HG03159 (cell line): ENCODE measurements around the gene ASCL2.
"Not testable (repeated sequence)": the region's sequence is repeated elsewhere in the genome, so short reads cannot be mapped to it uniquely, and the experiment has no call there.

ENCODE experiments used
- ATAC-seq: cut with Tn5 transposase; IDR thresholded peaks from one replicate; pipeline ENCODE4 v1.9.1; 2021; ENCODE audit warnings: mild to moderate bottlenecking, moderate library complexity; ENCODE audit not compliant: unreplicated experiment

ASCL2 gene

DNA sequence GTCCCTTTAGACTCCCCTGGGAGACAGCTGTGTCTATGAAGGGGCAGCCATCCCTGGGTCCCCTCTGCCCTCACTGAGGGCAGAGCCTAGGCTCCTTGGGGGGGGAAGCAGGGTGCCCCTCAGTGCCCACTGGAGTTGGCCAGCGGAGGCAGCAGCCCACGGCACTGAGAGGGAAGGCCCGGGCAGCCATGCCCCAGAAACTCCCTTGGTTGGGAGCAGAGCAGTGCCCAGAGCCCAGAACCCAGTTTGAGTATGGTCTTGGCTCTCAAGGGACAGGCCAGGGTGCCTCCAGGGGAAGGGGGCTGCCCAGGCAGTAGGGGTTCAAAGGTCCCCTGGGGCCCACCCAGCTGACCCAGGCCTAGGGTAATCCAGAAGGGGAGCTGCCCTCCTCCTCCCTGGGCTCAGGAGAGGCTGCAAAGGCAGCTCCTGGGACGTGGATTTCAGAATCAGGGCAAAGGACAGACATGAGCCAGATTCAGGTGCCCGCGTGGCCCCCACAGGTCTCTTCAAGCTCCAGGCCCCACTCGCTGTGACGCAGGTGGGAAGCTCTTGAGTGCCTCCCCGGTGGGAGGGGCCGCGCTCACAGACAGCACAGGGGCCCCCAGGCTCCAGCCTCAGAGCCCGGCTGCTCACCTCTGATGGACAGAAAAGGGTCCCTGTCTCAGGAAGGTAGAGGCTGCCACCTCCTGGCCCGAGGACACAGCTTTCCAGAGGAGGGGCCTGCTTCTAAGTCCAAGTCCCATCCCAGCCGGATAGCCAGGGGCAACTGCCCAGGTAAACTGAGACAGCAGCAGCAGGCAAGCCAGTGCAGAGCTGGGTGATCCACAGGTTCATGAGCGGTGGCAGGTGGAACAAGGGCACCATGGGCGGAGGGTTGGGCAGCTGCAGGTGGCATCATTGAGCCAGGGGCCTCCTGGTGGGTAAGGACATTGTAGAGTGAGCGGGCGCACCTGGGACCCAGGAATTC, 28.7 kb upstream of the ASCL2 start:
- ATAC-seq: no peak

DNA sequence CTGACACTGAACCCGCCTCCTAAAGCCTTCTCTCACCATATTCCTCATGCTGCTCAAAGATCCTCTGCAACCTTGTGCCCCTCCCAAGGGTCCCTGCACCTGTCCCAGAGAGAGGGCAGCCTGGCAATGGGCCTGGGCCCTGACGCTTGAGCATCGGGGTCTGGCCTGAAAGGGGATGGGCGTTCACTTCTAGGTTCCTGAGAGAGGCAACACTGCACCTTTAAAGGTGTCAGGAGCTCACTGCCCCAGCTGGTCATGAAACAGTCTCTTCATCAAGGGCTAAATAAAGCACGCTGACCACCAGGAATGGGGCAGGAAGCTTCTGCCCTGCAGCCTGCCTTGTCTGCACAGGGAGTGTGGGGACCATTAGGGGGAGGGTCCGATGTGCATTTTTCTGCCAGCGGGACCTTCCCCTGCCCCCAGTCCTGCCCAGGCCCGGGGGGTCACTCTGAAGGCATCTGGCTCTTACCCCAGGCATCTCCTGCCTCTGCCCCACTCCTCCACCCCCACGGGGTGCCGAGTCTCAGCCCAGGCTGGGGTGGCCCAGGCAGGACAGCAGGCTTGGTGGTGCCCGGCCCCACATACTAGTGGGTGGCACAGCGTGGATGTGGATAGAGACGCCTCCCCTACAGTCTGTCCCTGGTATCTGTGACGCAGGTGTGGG, 27.9 kb upstream of the ASCL2 start:
- ATAC-seq: no peak

DNA sequence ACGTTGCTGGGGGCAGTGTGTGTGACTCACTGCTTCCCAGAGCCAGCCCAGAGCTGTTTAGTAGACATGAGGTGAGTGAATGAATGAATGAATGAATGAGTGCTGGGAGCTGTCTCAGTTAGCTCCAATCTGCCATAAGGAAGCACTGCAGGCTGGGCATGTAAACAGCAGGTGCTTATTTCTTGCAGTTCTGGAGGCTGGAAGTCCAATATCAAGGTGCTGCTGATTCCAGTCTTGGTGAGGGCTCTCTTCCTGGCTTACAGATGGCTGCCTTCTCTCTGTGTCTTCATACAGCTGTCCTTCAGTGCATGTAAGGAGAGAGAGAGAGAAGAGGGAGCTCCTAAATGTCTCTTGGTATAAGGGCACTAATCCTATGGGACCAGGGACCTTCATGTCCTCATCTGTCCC, 27.2 kb upstream of the ASCL2 start:
- no peak for ATAC-seq

DNA sequence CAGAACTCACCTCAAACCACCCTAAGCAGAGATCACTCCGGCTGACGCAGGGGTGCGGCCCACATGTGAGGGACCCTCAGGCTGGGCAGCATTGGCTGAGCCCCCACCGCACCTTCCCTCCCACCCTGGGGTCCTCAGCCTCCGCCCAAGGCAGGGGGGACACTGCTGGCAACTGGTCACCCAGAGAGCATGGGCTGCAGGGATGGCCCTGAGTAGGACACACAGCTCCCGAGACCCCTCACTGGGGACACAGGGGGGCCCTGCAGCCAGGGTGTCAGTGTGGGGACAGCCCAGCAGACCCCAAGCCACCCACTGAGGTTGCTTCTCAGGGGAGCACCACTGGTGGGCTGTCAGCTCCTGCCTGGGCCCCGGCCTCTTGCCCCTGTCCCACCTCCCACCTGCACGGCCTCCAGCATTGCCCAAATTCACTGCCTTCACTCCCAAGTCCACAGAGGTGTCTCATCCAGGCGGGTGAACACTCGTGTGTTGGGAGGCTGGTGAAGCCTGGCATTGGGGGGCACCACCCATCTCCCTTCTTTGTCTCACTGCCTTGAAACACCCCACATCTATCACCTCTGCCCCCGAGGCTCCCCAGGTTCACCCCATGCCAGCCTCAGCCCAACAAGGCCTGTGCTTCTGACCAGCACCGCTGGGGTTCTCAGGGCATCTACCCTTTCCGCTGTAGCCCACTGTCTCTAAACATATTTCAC, 26.7 kb upstream of the ASCL2 start:
- no peak for ATAC-seq

DNA sequence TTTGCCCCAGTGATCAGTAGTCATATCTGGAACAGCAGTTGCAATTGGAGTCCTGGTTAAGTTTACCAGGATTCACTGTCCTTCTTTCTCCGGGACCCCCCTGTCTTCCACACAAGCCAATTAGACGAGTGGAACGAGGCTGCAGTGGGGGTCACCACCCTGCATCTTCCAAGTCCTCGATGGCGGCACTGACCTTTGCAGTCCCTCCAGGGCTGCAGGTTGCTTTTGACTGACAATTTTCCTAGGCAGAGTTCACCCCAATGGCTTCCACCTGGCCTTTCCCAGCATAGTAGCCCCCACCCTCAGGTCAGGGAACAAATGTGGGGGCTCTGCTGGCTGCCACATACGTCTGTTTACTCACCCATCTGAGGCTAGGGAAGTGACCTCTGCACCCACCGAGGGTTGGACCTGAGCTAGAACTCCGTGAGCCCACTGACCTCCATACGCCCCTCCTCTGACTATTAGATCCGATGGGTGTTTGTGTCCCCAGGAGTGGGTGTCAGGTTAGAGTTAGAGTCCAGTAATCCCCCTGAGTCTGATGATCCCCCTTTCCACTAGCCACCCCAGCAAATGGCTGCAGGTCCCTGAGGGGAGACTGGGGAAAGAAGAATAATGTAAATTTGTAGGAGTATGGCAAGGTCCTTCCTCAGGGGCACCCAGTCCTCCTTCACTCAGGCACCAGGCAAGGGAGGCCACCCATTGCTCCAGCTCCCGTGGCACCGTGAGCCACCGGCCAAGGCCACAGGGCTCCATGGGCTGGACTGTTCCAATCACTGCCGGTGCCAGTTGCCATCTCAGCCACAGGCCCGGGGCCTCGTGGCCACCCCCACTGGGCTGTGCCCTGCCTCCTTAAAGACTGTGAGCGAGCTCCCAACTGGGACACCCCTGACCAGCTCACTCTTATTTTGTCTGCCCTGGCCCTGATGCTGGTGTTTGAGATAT, 25.9 kb upstream of the ASCL2 start:
- ATAC-seq: no peak

DNA sequence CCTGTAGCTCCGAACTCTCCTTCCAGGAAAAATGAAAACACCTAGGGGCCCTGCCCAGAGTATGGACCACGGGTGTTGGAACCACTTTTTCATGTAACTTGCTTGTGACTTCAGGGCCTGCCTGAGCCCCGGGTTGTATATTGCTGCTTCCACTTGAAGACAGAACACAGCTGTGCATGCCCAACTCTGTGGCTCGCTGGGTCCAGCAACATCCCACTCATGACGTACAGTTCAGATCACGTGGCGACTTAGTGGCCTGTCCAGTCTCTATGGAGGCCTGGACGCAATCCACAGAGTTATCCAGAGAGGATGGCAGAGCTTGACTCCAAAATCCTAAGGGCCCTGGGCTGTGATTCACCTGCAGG, 24.5 kb upstream of the ASCL2 start:
- no peak for ATAC-seq

DNA sequence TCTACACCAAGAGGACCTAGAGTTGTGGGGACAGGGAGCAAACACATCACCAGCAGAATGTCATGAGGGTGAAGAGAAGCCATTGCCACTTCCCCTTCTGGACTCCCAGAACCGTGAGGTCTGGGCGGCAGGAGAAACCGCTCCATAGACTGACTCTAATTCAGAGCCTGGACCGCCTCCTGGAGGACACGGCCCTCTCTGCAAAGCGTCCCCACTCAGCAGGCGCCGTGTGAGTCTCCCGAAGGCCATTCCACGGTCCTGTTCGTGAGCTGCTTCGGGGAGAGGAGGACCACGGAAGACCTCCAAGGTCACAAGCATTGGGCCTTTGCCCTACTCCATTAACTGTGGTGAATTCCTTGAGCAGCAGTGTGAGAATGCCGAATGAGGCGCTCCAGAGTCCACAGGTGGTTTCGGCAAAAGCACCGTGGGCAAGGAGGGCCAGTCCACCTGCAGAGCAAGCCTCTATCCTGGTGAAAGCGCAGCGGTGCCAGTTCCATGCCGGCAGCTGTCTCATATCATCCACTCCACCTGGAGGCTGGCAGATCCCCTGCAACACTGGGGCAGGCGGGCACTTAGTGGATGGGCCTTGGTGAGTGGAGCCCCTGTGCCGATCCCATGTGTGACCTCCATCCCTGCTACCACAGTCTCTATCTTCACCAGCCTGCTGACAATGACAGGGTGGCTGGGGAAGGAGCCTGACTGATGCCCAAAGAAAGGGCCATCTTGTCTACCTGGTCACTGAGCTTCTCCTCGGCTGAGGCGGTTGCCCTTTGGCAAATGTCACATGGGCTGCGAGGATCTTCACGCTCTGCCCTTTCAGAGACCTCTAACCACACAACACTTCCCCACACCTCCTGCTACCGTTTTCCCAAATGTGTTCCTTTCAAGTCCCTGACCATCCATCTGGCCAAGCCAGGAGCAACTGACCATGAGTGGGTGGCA, 23.9 kb upstream of the ASCL2 start:
- ATAC-seq: no peak

DNA sequence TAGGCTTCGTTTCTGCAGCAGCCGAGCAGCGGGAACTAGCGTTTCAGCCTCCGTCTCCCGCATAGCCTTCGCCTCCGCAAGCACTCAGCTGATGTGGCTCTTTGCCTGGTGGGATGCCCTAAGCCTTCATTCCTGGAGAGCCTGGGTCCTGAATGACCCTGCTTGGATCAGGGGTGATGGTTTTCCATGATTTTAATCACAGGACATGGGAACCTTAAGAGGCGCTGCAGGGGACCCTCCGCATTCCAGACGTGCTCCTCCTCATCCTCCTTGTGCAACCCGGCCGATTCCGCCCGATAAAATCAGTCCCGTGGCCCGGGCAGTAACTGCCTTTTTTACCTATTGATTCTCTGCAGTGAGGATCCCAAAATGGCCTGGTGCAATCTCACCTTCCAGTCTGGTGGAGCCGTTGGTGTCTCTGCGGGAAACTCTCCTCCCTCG, 23.2 kb upstream of the ASCL2 start:
- no peak for ATAC-seq

DNA sequence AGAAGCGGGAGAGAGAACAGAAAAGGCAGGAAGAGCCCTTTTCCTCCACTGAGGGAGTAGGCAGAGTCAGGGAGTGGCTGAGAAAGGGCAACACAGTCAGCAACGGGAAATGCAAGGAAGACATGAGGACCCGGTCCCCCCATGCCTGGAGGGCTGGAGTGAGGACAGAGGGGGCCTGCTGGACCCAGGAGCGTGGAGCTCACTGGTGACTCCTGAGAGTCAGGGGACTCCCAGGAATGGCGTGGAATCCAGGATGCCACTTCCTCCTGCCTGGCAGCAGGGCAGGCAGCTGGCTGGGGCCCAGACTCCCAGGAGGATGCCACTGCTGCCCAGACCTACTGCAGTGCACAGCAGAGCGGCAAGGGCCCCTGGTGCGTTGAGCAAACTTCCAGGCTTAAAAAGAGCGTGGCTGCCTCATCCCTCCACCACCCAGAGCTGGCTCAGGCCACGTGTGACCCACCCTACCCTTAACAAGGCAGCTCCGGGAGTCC, 20.0 kb upstream of the ASCL2 start:
- no peak for ATAC-seq

DNA sequence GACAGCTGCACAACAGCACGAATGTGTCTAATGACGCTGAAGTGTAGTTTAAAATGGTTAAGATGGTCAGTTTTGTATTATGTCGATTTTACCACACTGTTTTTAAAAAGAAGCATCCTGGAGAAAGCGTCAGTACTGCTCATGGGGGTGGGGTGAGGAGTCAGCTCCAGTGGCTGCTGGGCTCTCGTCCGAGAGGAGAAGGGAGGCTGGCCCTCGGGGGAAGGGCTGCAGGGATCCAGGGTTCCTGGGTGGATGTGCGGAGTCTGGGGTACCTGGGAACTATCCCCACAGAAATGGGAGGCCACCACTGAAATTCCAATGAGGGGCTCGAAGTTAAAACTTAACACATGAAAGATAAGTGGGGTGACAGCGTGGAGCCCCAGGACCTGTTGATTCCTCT, 19.5 kb upstream of the ASCL2 start:
- ATAC-seq: no peak

DNA sequence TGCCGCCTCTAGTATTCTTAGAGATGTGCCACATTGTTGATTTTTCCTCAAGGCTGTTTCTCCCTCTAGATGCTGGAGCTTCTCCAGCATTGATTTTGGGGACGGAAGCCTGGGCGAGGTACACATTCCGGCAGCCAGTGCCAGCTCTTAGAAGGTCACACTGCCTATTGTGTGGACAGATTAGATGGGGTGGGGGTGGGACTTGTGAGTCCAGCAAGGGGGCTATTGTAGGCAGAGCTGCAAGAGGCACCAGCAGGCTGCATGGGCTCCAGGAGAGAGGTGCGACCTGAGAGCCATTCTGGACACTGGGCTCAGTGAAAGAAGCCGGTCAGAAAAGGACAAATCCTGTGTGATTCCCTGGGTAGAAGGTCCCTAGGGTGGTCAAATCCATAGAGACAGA, 19.0 kb upstream of the ASCL2 start:
- ATAC-seq: no peak

DNA sequence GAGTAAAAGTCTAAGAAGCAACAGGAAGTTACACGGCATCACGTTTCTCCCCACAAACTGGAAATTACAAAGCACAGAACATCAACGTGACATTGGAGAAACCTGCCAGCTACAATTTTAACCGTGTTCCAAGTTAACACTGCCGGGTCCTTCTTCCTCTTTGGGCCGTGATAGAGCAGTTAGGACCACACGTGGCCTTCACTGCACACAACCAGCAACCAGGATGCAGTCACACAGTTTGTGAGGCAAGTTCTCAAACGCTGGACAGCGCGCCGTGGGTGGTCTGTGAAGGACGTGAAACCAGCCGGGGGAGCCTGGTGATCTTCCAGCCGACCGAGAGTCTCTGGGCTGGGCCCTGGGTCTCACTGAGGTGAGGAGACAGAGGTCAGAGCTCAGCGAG, 16.7 kb upstream of the ASCL2 start:
- no peak for ATAC-seq

DNA sequence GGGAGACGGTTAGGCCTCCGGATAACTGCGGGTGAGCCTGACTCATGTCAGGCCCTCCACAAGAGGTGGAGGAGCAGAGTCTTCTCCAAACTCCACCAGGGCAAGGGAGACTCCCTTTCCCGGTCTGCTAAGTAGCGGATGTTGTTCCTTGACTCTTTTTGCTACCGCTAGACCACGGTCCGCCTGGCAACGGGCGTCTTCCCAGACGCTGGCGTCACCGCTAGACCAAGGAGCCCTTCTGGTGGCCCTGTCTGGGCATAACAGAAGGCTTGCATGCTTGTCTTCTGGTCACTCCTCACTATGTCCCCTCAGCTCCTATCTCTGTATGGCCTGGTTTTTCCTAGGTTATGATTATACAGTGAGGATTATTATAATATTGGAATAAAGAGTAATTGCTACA, 16.0 kb upstream of the ASCL2 start:
- not testable (repeated sequence) for ATAC-seq

DNA sequence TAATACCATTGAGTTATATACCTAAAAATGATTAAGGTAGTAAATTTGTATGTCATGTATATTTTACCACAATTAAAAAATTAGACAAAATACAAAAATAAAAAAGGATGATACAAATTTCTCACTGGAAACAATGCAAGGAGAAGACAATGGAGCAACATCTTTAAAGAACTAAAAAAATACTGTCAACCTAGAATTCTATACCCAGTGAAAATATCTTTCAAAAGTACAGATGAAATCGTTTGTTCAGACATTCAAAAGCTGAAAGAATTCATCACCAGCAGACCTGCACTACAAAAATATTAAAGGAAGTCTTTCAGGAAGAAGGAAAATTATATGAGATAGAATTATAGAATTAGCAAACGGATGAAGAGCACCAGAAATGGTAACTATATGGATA, 9.8 kb upstream of the ASCL2 start:
- ATAC-seq: no peak

DNA sequence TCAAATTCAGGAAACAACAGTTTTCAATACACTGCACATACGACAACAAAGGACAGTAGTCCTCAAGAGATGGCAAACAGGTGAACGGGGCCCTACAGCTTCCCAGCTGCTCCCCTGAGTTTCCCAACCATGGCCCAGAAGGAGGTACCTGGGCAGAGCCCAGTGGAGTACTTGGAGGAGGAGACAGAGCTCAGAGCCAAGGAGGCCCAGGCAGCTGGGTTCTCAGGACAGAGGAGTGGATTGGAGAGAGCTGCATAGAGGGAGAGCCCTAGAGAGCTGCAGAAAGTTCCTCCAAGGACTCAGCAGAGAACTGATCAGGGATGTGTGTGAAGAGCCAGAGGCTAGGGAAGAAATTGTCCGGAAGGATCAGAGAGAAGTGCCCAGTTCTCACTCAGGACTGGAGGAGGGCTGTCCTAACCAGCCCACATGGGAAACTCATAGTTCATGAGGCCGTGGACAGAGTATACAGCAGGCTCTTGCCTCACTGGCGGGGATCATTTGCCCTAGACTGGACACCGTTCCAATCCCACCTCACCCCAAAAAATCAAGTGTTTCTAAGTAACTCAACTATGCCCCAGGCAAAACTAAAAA, 7.6 kb upstream of the ASCL2 start:
- ATAC-seq: no peak

DNA sequence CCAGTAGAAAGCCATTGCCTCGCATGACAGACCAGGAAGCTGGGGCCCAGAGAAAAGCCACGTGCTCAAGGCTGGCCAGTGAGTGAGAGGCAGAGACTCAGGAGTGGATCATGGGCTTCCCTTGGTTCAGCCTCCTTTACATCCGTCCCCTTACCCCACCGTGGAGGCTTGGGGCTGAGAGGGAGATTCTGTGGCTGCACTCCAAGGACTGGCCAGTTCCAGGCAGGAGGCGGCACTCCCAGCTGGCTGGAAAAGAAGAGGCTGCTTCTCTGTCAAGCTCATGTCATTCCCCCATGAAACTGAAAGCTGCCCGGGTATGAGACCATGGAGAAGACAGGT, 6.6 kb upstream of the ASCL2 start:
- no peak for ATAC-seq

DNA sequence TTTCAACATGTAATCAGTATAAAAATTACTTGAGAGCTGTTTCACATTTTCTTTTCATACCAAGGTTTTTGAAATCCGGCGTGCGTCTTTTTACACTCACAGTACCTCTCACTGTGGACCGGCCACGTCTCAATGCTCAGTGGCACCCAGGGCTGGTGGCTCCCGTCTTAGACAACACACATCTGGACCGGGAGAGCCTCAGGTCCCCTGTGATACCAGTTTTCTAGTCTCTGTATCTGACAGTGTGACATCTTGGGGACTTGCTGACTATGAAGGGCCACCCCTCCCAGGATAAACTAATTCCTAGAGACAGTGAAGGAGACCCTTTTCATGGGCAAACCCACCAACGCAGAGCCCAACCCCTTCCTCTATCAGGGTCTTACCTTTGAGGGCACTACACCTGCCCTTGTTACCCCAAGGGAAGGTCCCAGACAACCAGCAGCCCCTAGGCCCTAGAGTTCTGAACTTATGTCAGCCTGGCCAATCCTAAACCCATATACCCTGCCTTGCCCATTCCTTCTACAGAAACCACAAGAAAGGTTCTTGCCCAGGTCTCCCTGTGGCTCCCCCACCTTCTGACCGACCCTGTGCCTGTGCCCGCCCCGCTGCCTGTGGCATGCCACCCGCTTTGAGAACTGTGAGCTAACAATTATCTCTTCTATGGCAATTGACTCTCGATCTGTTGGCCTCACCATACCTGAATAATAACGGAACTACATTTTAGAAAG, 6.1 kb upstream of the ASCL2 start:
- ATAC-seq: no peak
